NB4 (cell line): ENCODE results near the gene P2RX6.

Experiments used
- POLR2A ChIP-seq: IDR thresholded peaks from 2 replicates; pipeline ENCODE4 v1.6.1; 2011; ENCODE audit warnings: mild to moderate bottlenecking; ENCODE audit not compliant: insufficient read length; ENCODE audit errors: extremely low read depth
- TF ChIP-seq, protein P1 (sequence below): IDR thresholded peaks from one replicate; pipeline ENCODE4 v1.5.1; 2012; ENCODE audit warnings: low read depth, low read length
- TF ChIP-seq, protein P2 (sequence below): IDR thresholded peaks from 2 replicates; pipeline ENCODE4 v1.6.1; 2011; ENCODE audit warnings: low read depth, low read length

DNA sequence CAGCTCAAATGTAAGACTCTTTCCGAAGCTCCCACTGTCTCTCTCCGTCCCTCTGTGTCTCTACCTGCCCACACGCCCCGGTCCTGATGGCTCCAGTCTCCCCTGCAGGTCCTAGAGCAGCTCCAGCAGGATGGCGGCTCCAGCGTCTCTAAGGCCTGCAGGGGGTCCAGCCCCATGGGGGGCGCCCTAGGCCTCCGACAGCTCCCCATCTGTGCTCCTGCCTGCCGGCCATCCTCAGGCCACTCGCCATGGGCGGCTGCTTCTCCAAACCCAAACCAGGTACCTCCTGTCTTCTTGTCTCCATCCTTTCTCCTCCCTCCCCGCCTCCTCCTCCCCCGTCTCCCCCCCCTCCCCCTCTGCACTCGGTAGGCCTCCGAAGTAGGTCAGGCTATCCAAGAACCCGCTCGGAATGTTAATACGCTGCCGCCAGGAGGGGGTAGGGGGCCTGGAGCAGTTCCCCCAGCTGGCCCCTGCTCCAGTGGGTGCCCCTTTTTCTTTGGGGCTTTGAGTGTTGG lies 47.2 kb upstream of the P2RX6 start:
- TF ChIP-seq, protein P1, sequence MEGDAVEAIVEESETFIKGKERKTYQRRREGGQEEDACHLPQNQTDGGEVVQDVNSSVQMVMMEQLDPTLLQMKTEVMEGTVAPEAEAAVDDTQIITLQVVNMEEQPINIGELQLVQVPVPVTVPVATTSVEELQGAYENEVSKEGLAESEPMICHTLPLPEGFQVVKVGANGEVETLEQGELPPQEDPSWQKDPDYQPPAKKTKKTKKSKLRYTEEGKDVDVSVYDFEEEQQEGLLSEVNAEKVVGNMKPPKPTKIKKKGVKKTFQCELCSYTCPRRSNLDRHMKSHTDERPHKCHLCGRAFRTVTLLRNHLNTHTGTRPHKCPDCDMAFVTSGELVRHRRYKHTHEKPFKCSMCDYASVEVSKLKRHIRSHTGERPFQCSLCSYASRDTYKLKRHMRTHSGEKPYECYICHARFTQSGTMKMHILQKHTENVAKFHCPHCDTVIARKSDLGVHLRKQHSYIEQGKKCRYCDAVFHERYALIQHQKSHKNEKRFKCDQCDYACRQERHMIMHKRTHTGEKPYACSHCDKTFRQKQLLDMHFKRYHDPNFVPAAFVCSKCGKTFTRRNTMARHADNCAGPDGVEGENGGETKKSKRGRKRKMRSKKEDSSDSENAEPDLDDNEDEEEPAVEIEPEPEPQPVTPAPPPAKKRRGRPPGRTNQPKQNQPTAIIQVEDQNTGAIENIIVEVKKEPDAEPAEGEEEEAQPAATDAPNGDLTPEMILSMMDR, result no peak
- no peak for TF ChIP-seq POLR2A
- TF ChIP-seq, protein P2, sequence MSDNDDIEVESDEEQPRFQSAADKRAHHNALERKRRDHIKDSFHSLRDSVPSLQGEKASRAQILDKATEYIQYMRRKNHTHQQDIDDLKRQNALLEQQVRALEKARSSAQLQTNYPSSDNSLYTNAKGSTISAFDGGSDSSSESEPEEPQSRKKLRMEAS, result no peak
